Keratinocyte (primary cell): ENCODE results near the gene SLC16A2. TPM values are rescaled to one million over a fixed set of nuclear protein-coding genes. Genes with fewer than 3 reads are reported as not detected.

Experiments used
- DNase-seq: peaks from one replicate; pipeline ENCODE4 v3.0.0-alpha.2; 2011; ENCODE audit warnings: low read depth, missing footprints, low spot score
- FAIRE-seq: peaks from 2 replicates; lab custom pipeline; 2011; peaks lifted over from hg19 to GRCh38; lab: Jason Lieb, UNC
- H2AFZ ChIP-seq: 2 replicates; pipeline ENCODE4 v1.6.0; 2012; ENCODE audit warnings: low read length, control low read depth, inconsistent platforms; ENCODE audit not compliant: control insufficient read depth
- H3K27ac ChIP-seq: 2 replicates; pipeline ENCODE4 v1.5.1; 2011; ENCODE audit warnings: low read length; ENCODE audit not compliant: control insufficient read depth, insufficient read depth
- H3K27me3 ChIP-seq: 3 replicates; pipeline ENCODE4 v1.6.0; 2011; ENCODE audit warnings: low read length; ENCODE audit not compliant: control insufficient read depth, insufficient read depth; ENCODE audit errors: extremely low read depth
- H3K36me3 ChIP-seq, 2 experiments: 2 replicates in 1 of 2; 3 replicates in 1 of 2; pipeline ENCODE4 v1.5.1; 2011; ENCODE audit warnings: low read length in 2 of 2, mild to moderate bottlenecking in 1 of 2; ENCODE audit not compliant: control insufficient read depth in 2 of 2, insufficient read depth in 2 of 2; ENCODE audit errors: extremely low read depth in 1 of 2
- H3K4me1 ChIP-seq: 3 replicates; pipeline ENCODE4 v1.5.1; 2011; ENCODE audit warnings: low read length; ENCODE audit not compliant: control insufficient read depth, insufficient read depth; ENCODE audit errors: extremely low read depth
- H3K4me2 ChIP-seq: 3 replicates; pipeline ENCODE4 v1.6.0; 2011; ENCODE audit warnings: low read depth, low read length; ENCODE audit not compliant: control insufficient read depth, insufficient read depth; ENCODE audit errors: extremely low read depth
- H3K4me3 ChIP-seq, 3 experiments: fragments of 200-600 bp in 1 of 3; sonication (generic) in 1 of 3; 2 replicates in 2 of 3; 3 replicates in 1 of 3; pipeline ENCODE4 v1.5.1; 2011 to 2016; ENCODE audit warnings: low read length in 3 of 3, mild to moderate bottlenecking in 3 of 3, control low read depth in 2 of 3, inconsistent platforms in 1 of 3, low read depth in 1 of 3, mixed read lengths in 1 of 3, mixed run types in 1 of 3, moderate library complexity in 1 of 3; ENCODE audit not compliant: control insufficient read depth in 2 of 3, insufficient read depth in 2 of 3; ENCODE audit errors: extremely low read depth in 1 of 3
- H3K79me2 ChIP-seq: 2 replicates; pipeline ENCODE4 v1.6.0; 2012; ENCODE audit warnings: low read length; ENCODE audit not compliant: control insufficient read depth, insufficient read depth
- H3K9ac ChIP-seq: 3 replicates; pipeline ENCODE4 v1.6.0; 2011; ENCODE audit warnings: low read length; ENCODE audit not compliant: control insufficient read depth, insufficient read depth; ENCODE audit errors: extremely low read depth
- H3K9me1 ChIP-seq: 3 replicates; pipeline ENCODE4 v1.6.0; 2011; ENCODE audit warnings: low read length; ENCODE audit not compliant: control insufficient read depth, insufficient read depth; ENCODE audit errors: extremely low read depth
- H3K9me3 ChIP-seq: 2 replicates; pipeline ENCODE4 v1.5.1; 2012; ENCODE audit warnings: low read depth, low read length; ENCODE audit not compliant: control insufficient read depth
- H4K20me1 ChIP-seq: 3 replicates; pipeline ENCODE4 v1.6.0; 2011; ENCODE audit warnings: low read length; ENCODE audit not compliant: control insufficient read depth, insufficient read depth; ENCODE audit errors: extremely low read depth
- EZH2 ChIP-seq: IDR thresholded peaks from one replicate; pipeline ENCODE4 v1.6.1; 2012; ENCODE audit warnings: inconsistent platforms, mild to moderate bottlenecking, low read length, moderate library complexity
- dilution Hi-C: fragments of 300-500 bp; cut with MboI; formaldehyde crosslinking; loops from one replicate; pipeline ENCODE4 v1.7.0; 2020; ENCODE audit warnings: low sequenced_read_pairs; ENCODE audit not compliant: extremely low pct_ligation_motif_present
- polyA plus RNA-seq, 5 experiments: library from polyadenylated mRNA; depleted of rRNA in 3 of 5; stranded (reverse) in 3 of 5; stranded (forward) in 1 of 5; unstranded in 1 of 5; fragments of >200 nt; gene quantifications; 1 replicate in 1 of 5; 2 replicates in 3 of 5; 3 replicates in 1 of 5; pipeline versions ENCODE4 v1.2.1 to v1.2.3, GENCODE V29; 2011 to 2012; ENCODE audit warnings: missing spikeins in 2 of 5, low read depth in 1 of 5, low replicate concordance in 1 of 5
- TF ChIP-seq, protein P1 (sequence below), 3 experiments: IDR thresholded peaks in 1 of 3; conservative IDR thresholded peaks in 1 of 3; optimal IDR thresholded peaks in 1 of 3; 2 replicates in 2 of 3; 3 replicates in 1 of 3; pipeline versions ENCODE3 to v1.5.1; 2011; ENCODE audit warnings: low read length in 3 of 3, mild to moderate bottlenecking in 3 of 3, moderate library complexity in 2 of 3, control low read depth in 1 of 3, inconsistent platforms in 1 of 3; ENCODE audit not compliant: insufficient read depth in 2 of 3; ENCODE audit errors: extremely low read depth in 1 of 3

Gene SLC16A2
- polyA plus RNA-seq, 1 donor (not counting 4 experiments of a cell fraction or from before 2014, with no cell fraction given), result 38.4 TPM

DNA sequence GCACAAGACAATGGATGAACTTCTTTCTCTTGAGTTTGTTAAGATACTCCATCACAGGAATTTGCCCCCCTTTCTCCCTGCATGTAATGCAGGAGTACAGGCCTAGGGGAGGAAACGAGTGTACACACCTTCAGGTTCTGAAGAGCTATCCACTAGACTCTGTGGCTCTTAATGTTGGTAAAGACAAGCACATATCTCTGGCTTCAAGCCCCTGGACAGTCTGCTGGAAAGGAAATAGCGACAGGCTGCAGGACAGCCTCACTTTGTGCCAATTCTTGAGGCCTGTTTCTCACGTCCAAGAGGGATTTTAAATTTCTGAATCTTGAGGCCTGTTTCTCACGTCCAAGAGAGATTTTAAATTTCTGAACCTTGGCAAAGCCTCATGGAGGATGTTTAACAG, 106.1 kb downstream of the SLC16A2 start:
- H3K27me3 ChIP-seq, result no peaks in the 10 kb centered on the region
- H2AFZ ChIP-seq, result no peak overlapping the region
- no peak for TF ChIP-seq EZH2
- no peak overlapping the region for H3K4me3 ChIP-seq
- no peaks in the 10 kb centered on the region for H4K20me1 ChIP-seq
- no peaks in the 10 kb centered on the region for H3K9me1 ChIP-seq
- no peak for DNase-seq
- no peak for FAIRE-seq
- no peaks in the 10 kb centered on the region for H3K9me3 ChIP-seq
- peaks cover 5% of the 10 kb centered on the region for H3K4me1 ChIP-seq
- H3K9ac ChIP-seq, result no peak overlapping the region
- dilution Hi-C loops, result no loop called here
- H3K36me3 ChIP-seq, result peaks cover 0 to 3% of the 10 kb centered on the region in 2 experiments
- H3K27ac ChIP-seq, result no peak overlapping the region
- no peaks in the 10 kb centered on the region for H3K79me2 ChIP-seq
- H3K4me2 ChIP-seq, result no peak overlapping the region

DNA sequence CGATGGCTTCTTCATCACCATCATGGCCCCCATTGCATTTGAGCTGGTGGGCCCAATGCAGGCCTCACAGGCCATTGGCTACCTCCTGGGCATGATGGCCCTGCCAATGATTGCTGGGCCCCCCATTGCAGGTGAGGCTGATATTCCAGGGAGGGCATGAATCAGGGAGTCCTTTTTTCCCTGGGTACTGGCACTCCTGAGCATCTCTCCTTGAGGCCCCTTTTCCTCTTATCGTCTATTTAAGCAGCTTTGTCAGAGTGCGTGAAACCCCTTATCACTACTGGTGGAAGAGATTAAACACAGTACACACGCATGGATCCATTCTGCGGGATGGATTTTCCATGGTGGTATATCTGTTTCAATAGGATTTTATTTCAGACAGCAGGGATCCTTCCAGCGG, 108.0 kb downstream of the SLC16A2 start:
- no peak overlapping the region for H3K4me3 ChIP-seq
- no peaks in the 10 kb centered on the region for H3K9me3 ChIP-seq
- no peaks in the 10 kb centered on the region for H3K9me1 ChIP-seq
- TF ChIP-seq, protein P1, sequence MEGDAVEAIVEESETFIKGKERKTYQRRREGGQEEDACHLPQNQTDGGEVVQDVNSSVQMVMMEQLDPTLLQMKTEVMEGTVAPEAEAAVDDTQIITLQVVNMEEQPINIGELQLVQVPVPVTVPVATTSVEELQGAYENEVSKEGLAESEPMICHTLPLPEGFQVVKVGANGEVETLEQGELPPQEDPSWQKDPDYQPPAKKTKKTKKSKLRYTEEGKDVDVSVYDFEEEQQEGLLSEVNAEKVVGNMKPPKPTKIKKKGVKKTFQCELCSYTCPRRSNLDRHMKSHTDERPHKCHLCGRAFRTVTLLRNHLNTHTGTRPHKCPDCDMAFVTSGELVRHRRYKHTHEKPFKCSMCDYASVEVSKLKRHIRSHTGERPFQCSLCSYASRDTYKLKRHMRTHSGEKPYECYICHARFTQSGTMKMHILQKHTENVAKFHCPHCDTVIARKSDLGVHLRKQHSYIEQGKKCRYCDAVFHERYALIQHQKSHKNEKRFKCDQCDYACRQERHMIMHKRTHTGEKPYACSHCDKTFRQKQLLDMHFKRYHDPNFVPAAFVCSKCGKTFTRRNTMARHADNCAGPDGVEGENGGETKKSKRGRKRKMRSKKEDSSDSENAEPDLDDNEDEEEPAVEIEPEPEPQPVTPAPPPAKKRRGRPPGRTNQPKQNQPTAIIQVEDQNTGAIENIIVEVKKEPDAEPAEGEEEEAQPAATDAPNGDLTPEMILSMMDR (optimal IDR thresholded peaks at IDR 0.05 in 1 of 3, IDR thresholded peaks at IDR 0.05 in 1 of 3, conservative IDR thresholded peaks at IDR 0.05 in 1 of 3; ENCODE audit: extremely low read depth in 1 of 3, insufficient read depth in 2 of 3, low read length in 3 of 3), result no peak
- no peak for TF ChIP-seq EZH2
- peaks cover 0 to 2% of the 10 kb centered on the region in 2 experiments for H3K36me3 ChIP-seq
- no peaks in the 10 kb centered on the region for H4K20me1 ChIP-seq
- no peak overlapping the region for H3K4me2 ChIP-seq
- FAIRE-seq (no peak), DNase-seq (no peak)
- H2AFZ ChIP-seq, result no peak overlapping the region
- H3K9ac ChIP-seq, result no peak overlapping the region
- H3K4me1 ChIP-seq, result no peaks in the 10 kb centered on the region
- no peak overlapping the region for H3K27ac ChIP-seq
- no peaks in the 10 kb centered on the region for H3K79me2 ChIP-seq
- dilution Hi-C loops, result no loop called here
- no peaks in the 10 kb centered on the region for H3K27me3 ChIP-seq

DNA sequence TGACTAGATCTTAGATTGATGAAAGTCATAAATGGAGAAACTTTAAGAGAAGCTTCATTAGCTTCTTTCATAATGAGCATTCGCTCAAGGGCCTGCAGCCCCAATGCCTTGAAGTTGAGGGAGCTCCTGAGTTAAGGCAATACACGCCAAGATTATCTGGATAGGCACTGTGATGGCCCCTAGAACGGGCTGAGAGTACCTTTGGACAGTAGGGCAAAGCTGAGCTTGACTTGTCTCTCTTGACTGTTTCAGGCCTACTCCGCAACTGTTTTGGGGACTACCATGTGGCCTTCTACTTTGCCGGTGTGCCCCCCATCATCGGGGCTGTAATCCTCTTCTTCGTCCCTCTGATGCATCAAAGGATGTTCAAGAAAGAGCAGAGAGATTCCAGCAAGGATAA, 109.8 kb downstream of the SLC16A2 start:
- H3K9ac ChIP-seq, result no peak overlapping the region
- no peaks in the 10 kb centered on the region for H3K27me3 ChIP-seq
- TF ChIP-seq EZH2, result no peak
- TF ChIP-seq, protein P1 (optimal IDR thresholded peaks at IDR 0.05 in 1 of 3, IDR thresholded peaks at IDR 0.05 in 1 of 3, conservative IDR thresholded peaks at IDR 0.05 in 1 of 3; ENCODE audit: extremely low read depth in 1 of 3, insufficient read depth in 2 of 3, low read length in 3 of 3), result no peak
- FAIRE-seq, result no peak
- no peaks in the 10 kb centered on the region for H3K9me3 ChIP-seq
- H3K9me1 ChIP-seq, result no peaks in the 10 kb centered on the region
- DNase-seq, result no peak
- H3K4me1 ChIP-seq, result peaks cover 3% of the 10 kb centered on the region
- no peak overlapping the region for H3K27ac ChIP-seq
- no peak overlapping the region for H3K4me2 ChIP-seq
- no peak overlapping the region for H2AFZ ChIP-seq
- dilution Hi-C loops, result no loop called here
- peaks cover 0 to 2% of the 10 kb centered on the region in 2 experiments for H3K36me3 ChIP-seq
- no peak overlapping the region for H3K4me3 ChIP-seq
- H4K20me1 ChIP-seq, result no peaks in the 10 kb centered on the region
- no peaks in the 10 kb centered on the region for H3K79me2 ChIP-seq
